ENCODE measurements around the gene CDK19. TPM values are rescaled to one million over a fixed set of nuclear protein-coding genes. Genes with fewer than 3 reads are reported as not detected.

CDK19 gene
- total and polyA plus RNA-seq, 2 of the 13 experiments (the other 11 are each of a cell fraction or from before 2014, with no cell fraction given) = 13.4 to 27.0 TPM

DNA sequence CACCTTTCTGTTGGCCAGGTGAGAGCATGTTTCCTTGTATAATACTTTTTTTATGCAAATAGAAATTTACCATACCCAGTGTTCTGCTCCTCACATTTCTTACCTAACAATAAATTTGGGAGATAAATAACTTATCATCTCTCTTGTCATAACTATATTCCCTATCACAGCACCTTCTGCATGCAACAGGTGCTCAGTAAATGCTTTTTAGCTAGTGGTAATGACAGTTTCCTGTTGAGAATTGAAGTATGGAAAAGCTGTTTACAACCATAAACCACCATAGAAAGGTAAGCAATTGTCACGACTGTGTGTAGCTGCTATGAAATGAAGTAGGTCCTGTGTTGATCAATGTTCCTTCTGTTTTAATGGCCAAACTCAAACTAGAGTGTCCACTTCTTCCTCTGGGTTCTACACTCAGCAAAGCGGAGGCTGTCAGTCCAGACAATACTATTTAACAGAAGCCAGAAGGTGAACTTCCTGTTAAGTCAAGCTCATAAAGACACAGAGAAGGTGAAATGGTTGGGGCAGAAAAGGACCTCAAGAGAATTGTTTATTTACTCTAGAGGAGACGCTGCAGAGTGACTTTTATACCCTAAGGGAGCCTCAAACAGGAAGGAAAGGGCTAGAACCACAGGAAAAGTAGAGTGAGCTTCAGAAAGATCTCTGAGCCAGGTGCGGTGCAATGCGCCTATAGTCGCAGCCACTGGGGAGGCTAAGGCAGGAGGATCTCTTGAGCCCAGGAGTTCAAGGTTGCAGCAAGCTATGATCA lies 254.8 kb downstream of the CDK19 start (continued):
- TF ChIP-seq ZMYM2 (CRISPR knock-in tag; IDR thresholded peaks at IDR 0.05) = 0 out of 2 replicates have a peak, but pooled peaks have one; percentile 24
- TF ChIP-seq POGZ (CRISPR knock-in tag; IDR thresholded peaks at IDR 0.05) = peak; percentile 55; the same call in 1 of the 2 replicates

Small RNAs within 50 kb of the gene (small RNA-seq; reads per million reads assigned to genes)
- 0 reads per million in 3 experiments for gene RNU6-1115P (ENCODE audit: insufficient read depth in 2 of 3, insufficient read length in 3 of 3, low read depth in 2 of 3, low replicate concordance in 1 of 3)
- gene RNU6-957P (ENCODE audit: insufficient read depth in 2 of 3, insufficient read length in 3 of 3, low read depth in 2 of 3, low replicate concordance in 1 of 3) = 0 reads per million in 3 experiments
- gene SNORA40C (ENCODE audit: insufficient read depth in 2 of 3, insufficient read length in 3 of 3, low read depth in 2 of 3, low replicate concordance in 1 of 3) = 0 to 0.10 (median 0) reads per million in 3 experiments

Other genes starting within 250 kb of the CDK19 start
- gene AMD1, start 59.3 kb upstream of the CDK19 start, total RNA-seq (2016; rRNA removed; fragmentation: Illumina TruSeq; extraction: Trizol) = 123 and 180 TPM in 2 replicates
- 77.3 and 108 TPM in 2 replicates for gene AMD1, start 59.3 kb upstream of the CDK19 start, polyA plus RNA-seq (2011; rRNA removed)
- 160 and 195 TPM in 2 replicates for gene GTF3C6, start 143.2 kb upstream of the CDK19 start, total RNA-seq (2016; rRNA removed; fragmentation: Illumina TruSeq; extraction: Trizol)
- gene GTF3C6, start 143.2 kb upstream of the CDK19 start, polyA plus RNA-seq (2011; rRNA removed) = 19.3 and 21.6 TPM in 2 replicates
- gene RPF2, start 166.6 kb upstream of the CDK19 start, total RNA-seq (2016; rRNA removed; fragmentation: Illumina TruSeq; extraction: Trizol) = 45.6 and 70.4 TPM in 2 replicates
- gene RPF2, start 166.6 kb upstream of the CDK19 start, polyA plus RNA-seq (2011; rRNA removed) = 18.4 and 25.1 TPM in 2 replicates

Measured in HepG2 (cell line).